Tongue (tissue), 2 donors: ENCODE measurements around the gene RUVBL1. TPM values are rescaled to one million over a fixed set of nuclear protein-coding genes. Genes with fewer than 3 reads are reported as not detected.

Experiments used
- DNase-seq: peaks from one replicate; pipeline ENCODE4 v3.0.0-alpha.2; 2015
- total RNA-seq: library from RNA; depleted of rRNA; stranded (reverse); fragments of >200 nt; gene quantifications from one replicate; pipeline ENCODE4 v1.2.3, GENCODE V29; 2014

The RUVBL1 gene
- total RNA-seq, 1 donor from 2014 or later: 30.6 TPM

GRCh38 chr3:128067489-128067888 is 56.1 kb downstream of the RUVBL1 start:
- DNase-seq: no peak

- DNase-seq: no peak
Measured at GRCh38 chr3:128066676-128067075, 56.9 kb downstream of the RUVBL1 start.

- no peak for DNase-seq
Measured at GRCh38 chr3:128066114-128066513, 57.5 kb downstream of the RUVBL1 start.

- no peak for DNase-seq
Measured at GRCh38 chr3:128064962-128065361, 58.6 kb downstream of the RUVBL1 start.

- no peak for DNase-seq
Measured at GRCh38 chr3:128063865-128064264, 59.7 kb downstream of the RUVBL1 start.

GRCh38 chr3:128062033-128062745 is 61.4 kb downstream of the RUVBL1 start:
- DNase-seq: no peak

- DNase-seq: no peak
Measured at GRCh38 chr3:128060473-128061381, 62.9 kb downstream of the RUVBL1 start.

- DNase-seq: no peak
Measured at GRCh38 chr3:128056258-128056657, 67.4 kb downstream of the RUVBL1 start.

GRCh38 chr3:128054367-128054766 is 69.2 kb downstream of the RUVBL1 start:
- DNase-seq: no peak

GRCh38 chr3:128053614-128054013 is 70.0 kb downstream of the RUVBL1 start:
- DNase-seq: no peak

GRCh38 chr3:128052595-128053351 is 70.8 kb downstream of the RUVBL1 start:
- peak; percentile 38 for DNase-seq

- DNase-seq: peak; percentile 98
Measured at GRCh38 chr3:128051837-128052594, 71.6 kb downstream of the RUVBL1 start, which contains the start of gene SEC61A1. TSS of gene SEC61A1 (plus strand) at chr3:128052437. CDS start at chr3:128052553, 116 bp downstream.

- no peak for DNase-seq
Measured at GRCh38 chr3:128051459-128051836, 72.2 kb downstream of the RUVBL1 start.

GRCh38 chr3:128050597-128050996 is 73.0 kb downstream of the RUVBL1 start:
- DNase-seq: no peak

GRCh38 chr3:128041344-128041743 is 82.3 kb downstream of the RUVBL1 start:
- DNase-seq: peak; percentile 14

GRCh38 chr3:128040660-128041059 is 83.0 kb downstream of the RUVBL1 start:
- DNase-seq: no peak

GRCh38 chr3:128040041-128040440 is 83.6 kb downstream of the RUVBL1 start:
- DNase-seq: no peak

GRCh38 chr3:128036119-128036518 is 87.5 kb downstream of the RUVBL1 start:
- no peak for DNase-seq

GRCh38 chr3:128033102-128033501 is 90.5 kb downstream of the RUVBL1 start:
- no peak for DNase-seq
